ENCODE results near the gene PHF24.
"Not testable (repeated sequence)": the region's sequence is repeated elsewhere in the genome, so short reads cannot be mapped to it uniquely, and the experiment has no call there.

PHF24 gene

DNA sequence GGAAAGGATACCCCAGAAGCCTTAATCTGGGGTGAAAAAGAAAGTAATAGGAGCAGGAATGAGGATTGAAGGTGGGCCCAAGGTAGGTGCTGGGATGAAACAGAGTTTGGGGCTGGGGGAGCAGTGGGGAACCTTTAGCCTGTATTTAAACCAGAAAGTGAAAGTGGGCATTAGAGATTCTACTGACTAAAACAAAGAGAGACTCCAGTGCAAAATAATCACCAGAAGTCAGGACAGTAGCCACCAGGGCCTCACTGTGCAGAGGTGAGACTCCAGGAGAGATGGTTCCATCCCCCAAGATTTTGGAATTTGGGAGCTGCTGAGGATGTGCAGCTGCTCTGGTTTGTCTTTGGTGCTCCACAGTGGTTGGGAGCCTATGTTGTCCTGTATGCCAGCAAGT lies 44.5 kb downstream of the PHF24 start:
- H3K27me3 ChIP-seq (ENCODE audit: insufficient read depth, low read length, poor library complexity, severe bottlenecking), result no peaks in the 10 kb centered on the region
- H3K9me3 ChIP-seq (ENCODE audit: insufficient read depth, low read depth, low read length), result no peaks in the 10 kb centered on the region
- no peaks in the 10 kb centered on the region for H3F3A ChIP-seq (ENCODE audit: low read depth)
- H2AFZ ChIP-seq (ENCODE audit: low read length), result no peak overlapping the region
- H3K4me1 ChIP-seq (ENCODE audit: insufficient read depth, low read length, poor library complexity, severe bottlenecking), result no peaks in the 10 kb centered on the region
- H4K20me1 ChIP-seq (ENCODE audit: insufficient read depth, low read length, poor library complexity, severe bottlenecking), result no peaks in the 10 kb centered on the region
- TF ChIP-seq EZH2phosphoT487 (IDR thresholded peaks at IDR 0.05; ENCODE audit: borderline replicate concordance), result no peak
- TF ChIP-seq, protein P1, sequence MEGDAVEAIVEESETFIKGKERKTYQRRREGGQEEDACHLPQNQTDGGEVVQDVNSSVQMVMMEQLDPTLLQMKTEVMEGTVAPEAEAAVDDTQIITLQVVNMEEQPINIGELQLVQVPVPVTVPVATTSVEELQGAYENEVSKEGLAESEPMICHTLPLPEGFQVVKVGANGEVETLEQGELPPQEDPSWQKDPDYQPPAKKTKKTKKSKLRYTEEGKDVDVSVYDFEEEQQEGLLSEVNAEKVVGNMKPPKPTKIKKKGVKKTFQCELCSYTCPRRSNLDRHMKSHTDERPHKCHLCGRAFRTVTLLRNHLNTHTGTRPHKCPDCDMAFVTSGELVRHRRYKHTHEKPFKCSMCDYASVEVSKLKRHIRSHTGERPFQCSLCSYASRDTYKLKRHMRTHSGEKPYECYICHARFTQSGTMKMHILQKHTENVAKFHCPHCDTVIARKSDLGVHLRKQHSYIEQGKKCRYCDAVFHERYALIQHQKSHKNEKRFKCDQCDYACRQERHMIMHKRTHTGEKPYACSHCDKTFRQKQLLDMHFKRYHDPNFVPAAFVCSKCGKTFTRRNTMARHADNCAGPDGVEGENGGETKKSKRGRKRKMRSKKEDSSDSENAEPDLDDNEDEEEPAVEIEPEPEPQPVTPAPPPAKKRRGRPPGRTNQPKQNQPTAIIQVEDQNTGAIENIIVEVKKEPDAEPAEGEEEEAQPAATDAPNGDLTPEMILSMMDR (conservative IDR thresholded peaks at IDR 0.05; ENCODE audit: low read length), result no peak
- no peak overlapping the region for H3K4me3 ChIP-seq (ENCODE audit: low read length, poor library complexity, severe bottlenecking)
- no peaks in the 10 kb centered on the region for H3K79me2 ChIP-seq (ENCODE audit: insufficient read depth, low read length)
- H3K4me2 ChIP-seq (ENCODE audit: low read depth, low read length, poor library complexity, severe bottlenecking), result no peak overlapping the region
- peaks cover under 1% of the 10 kb centered on the region; the same call in 1 of the 2 replicates for H3K36me3 ChIP-seq (ENCODE audit: insufficient read depth, low read length)
- no peaks in the 10 kb centered on the region for H3K9me2 ChIP-seq (replicated peaks; ENCODE audit: low read depth, low read length)
- no peak overlapping the region for H3K9ac ChIP-seq (ENCODE audit: low read depth, low read length, poor library complexity, severe bottlenecking)

- H3K27me3 ChIP-seq (ENCODE audit: insufficient read depth, low read length, poor library complexity, severe bottlenecking); H3K4me3 ChIP-seq (ENCODE audit: low read length, poor library complexity, severe bottlenecking); H3K36me3 ChIP-seq (ENCODE audit: insufficient read depth, low read length); H3K4me2 ChIP-seq (ENCODE audit: low read depth, low read length, poor library complexity, severe bottlenecking); H3K9ac ChIP-seq (ENCODE audit: low read depth, low read length, poor library complexity, severe bottlenecking); H3K9me2 ChIP-seq (replicated peaks; ENCODE audit: low read depth, low read length); H2AFZ ChIP-seq (ENCODE audit: low read length); H3K79me2 ChIP-seq (ENCODE audit: insufficient read depth, low read length); H3K4me1 ChIP-seq (ENCODE audit: insufficient read depth, low read length, poor library complexity, severe bottlenecking); H3K9me3 ChIP-seq (ENCODE audit: insufficient read depth, low read depth, low read length); H3F3A ChIP-seq (ENCODE audit: low read depth); H4K20me1 ChIP-seq (ENCODE audit: insufficient read depth, low read length, poor library complexity, severe bottlenecking): not testable (repeated sequence)
Observed at GRCh38 chr9:35004299-35004698, 46.2 kb downstream of the PHF24 start.

- no peaks in the 10 kb centered on the region for H3K9me2 ChIP-seq (replicated peaks; ENCODE audit: low read depth, low read length)
- H3K4me3 ChIP-seq (ENCODE audit: low read length, poor library complexity, severe bottlenecking), result no peak overlapping the region
- no peaks in the 10 kb centered on the region for H3F3A ChIP-seq (ENCODE audit: low read depth)
- no peak overlapping the region for H2AFZ ChIP-seq (ENCODE audit: low read length)
- no peaks in the 10 kb centered on the region for H3K4me1 ChIP-seq (ENCODE audit: insufficient read depth, low read length, poor library complexity, severe bottlenecking)
- TF ChIP-seq, protein P1 (conservative IDR thresholded peaks at IDR 0.05; ENCODE audit: low read length), result no peak
- TF ChIP-seq EZH2phosphoT487 (IDR thresholded peaks at IDR 0.05; ENCODE audit: borderline replicate concordance), result no peak
- H3K9me3 ChIP-seq (ENCODE audit: insufficient read depth, low read depth, low read length), result peaks cover 10% of the 10 kb centered on the region; the same call in 1 of the 2 replicates
- H4K20me1 ChIP-seq (ENCODE audit: insufficient read depth, low read length, poor library complexity, severe bottlenecking), result no peaks in the 10 kb centered on the region
- no peaks in the 10 kb centered on the region for H3K79me2 ChIP-seq (ENCODE audit: insufficient read depth, low read length)
- H3K4me2 ChIP-seq (ENCODE audit: low read depth, low read length, poor library complexity, severe bottlenecking), result no peak overlapping the region
- no peaks in the 10 kb centered on the region for H3K27me3 ChIP-seq (ENCODE audit: insufficient read depth, low read length, poor library complexity, severe bottlenecking)
- H3K36me3 ChIP-seq (ENCODE audit: insufficient read depth, low read length), result no peaks in the 10 kb centered on the region
- no peak overlapping the region for H3K9ac ChIP-seq (ENCODE audit: low read depth, low read length, poor library complexity, severe bottlenecking)
Observed at GRCh38 chr9:35010351-35010958, 52.4 kb downstream of the PHF24 start.

DNA sequence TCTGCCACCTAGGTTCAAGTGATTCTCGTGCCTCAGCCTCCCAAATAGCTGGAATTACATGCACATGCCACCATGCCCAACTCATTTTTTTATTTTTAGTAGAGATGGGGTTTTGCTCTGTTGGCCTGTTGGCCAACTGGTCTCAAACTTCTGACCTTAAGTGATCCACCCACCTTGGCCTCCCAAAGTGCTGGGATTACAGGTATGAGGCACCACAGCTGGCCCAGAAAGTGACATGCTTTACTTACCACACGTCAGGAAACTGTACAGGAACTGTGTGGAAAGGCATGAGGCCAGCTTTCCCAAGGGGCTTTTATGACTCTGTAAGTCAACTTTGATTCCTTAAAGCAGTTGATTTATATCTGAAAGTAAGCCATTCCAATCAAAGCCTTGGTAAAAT lies 56.4 kb downstream of the PHF24 start:
- Histone ChIP-seq H3K9me2 (replicated peaks; ENCODE audit: low read depth, low read length) (no peaks in the 10 kb centered on the region), H3K27me3 (ENCODE audit: insufficient read depth, low read length, poor library complexity, severe bottlenecking) (no peaks in the 10 kb centered on the region), H2AFZ (ENCODE audit: low read length) (no peak overlapping the region), H4K20me1 (ENCODE audit: insufficient read depth, low read length, poor library complexity, severe bottlenecking) (no peaks in the 10 kb centered on the region), H3K4me2 (ENCODE audit: low read depth, low read length, poor library complexity, severe bottlenecking) (no peak overlapping the region), H3K4me1 (ENCODE audit: insufficient read depth, low read length, poor library complexity, severe bottlenecking) (peaks cover 3% of the 10 kb centered on the region), H3K79me2 (ENCODE audit: insufficient read depth, low read length) (no peaks in the 10 kb centered on the region), H3K36me3 (ENCODE audit: insufficient read depth, low read length) (no peaks in the 10 kb centered on the region), H3K9me3 (ENCODE audit: insufficient read depth, low read depth, low read length) (peaks cover 14% of the 10 kb centered on the region; the same call in 1 of the 2 replicates), H3F3A (ENCODE audit: low read depth) (no peaks in the 10 kb centered on the region), H3K4me3 (ENCODE audit: low read length, poor library complexity, severe bottlenecking) (no peak overlapping the region), H3K9ac (ENCODE audit: low read depth, low read length, poor library complexity, severe bottlenecking) (no peak overlapping the region)
- TF ChIP-seq, protein P1 (conservative IDR thresholded peaks at IDR 0.05; ENCODE audit: low read length), result no peak
- TF ChIP-seq EZH2phosphoT487 (IDR thresholded peaks at IDR 0.05; ENCODE audit: borderline replicate concordance), result no peak

GRCh38 chr9:35023443-35023842 lies 65.4 kb downstream of the PHF24 start:
- peak overlapping the region; percentile 72 for H3K9ac ChIP-seq (ENCODE audit: low read depth, low read length, poor library complexity, severe bottlenecking)
- H3K9me2 ChIP-seq (replicated peaks; ENCODE audit: low read depth, low read length); H3K79me2 ChIP-seq (ENCODE audit: insufficient read depth, low read length); H2AFZ ChIP-seq (ENCODE audit: low read length); H3K36me3 ChIP-seq (ENCODE audit: insufficient read depth, low read length); H4K20me1 ChIP-seq (ENCODE audit: insufficient read depth, low read length, poor library complexity, severe bottlenecking); H3K9me3 ChIP-seq (ENCODE audit: insufficient read depth, low read depth, low read length); H3K27me3 ChIP-seq (ENCODE audit: insufficient read depth, low read length, poor library complexity, severe bottlenecking): not testable (repeated sequence)
- peak overlapping the region; percentile 56 for H3K4me3 ChIP-seq (ENCODE audit: low read length, poor library complexity, severe bottlenecking)
- H3K4me2 ChIP-seq (ENCODE audit: low read depth, low read length, poor library complexity, severe bottlenecking), result peak overlapping the region; percentile 72
- peaks cover 14% of the 10 kb centered on the region for H3F3A ChIP-seq (ENCODE audit: low read depth)
- peaks cover 66% of the 10 kb centered on the region for H3K4me1 ChIP-seq (ENCODE audit: insufficient read depth, low read length, poor library complexity, severe bottlenecking)
